ENCODE data around the gene NOP58. TPM values are rescaled to one million over a fixed set of nuclear protein-coding genes. Genes with fewer than 3 reads are reported as not detected.
A peak's percentile ranks its signal among the peaks of the same experiment; 100 is the strongest.
"Not testable (repeated sequence)": the region's sequence is repeated elsewhere in the genome, so short reads cannot be mapped to it uniquely, and the experiment has no call there.

NOP58 gene
- polyA plus RNA-seq, 2 of the 4 experiments (the other 2 are of a cell fraction), result 106 to 172 TPM

- ATAC-seq (no peak), DNase-seq (ENCODE audit: low read depth in 1 of 2, low spot score in 1 of 2) (no peak), FAIRE-seq (no peak)
- 81% methylated on average over 9 of the region's 9 CpGs for WGBS (ENCODE audit: missing lambda C conversion rate)
- Histone ChIP-seq H3K4me1 (peaks cover 37% of the 10 kb centered on the region), H3K27ac (no peak overlapping the region), H3K4me3 (no peak overlapping the region), H3K4me2 (peak overlapping the region; percentile 6), H3K9me3 (no peaks in the 10 kb centered on the region)
- TF ChIP-seq KDM1A (IDR thresholded peaks at IDR 0.05; ENCODE audit: low read depth), result no peak
- 0 out of 2 replicates have a peak, but pooled peaks have one; percentile 17 for TF ChIP-seq USF2 (IDR thresholded peaks at IDR 0.05)
- POLR2A ChIA-PET, result no interaction called here
- CTCF ChIA-PET, result interaction anchor here (1.3 to 3.2 kb wide), 2 partner anchors 8 to 10 kb away, joined by 3 to 22 read pairs; no protein-coding TSS in a partner anchor
Observed at GRCh38 chr2:202269585-202269984, 4.0 kb downstream of the NOP58 start.

GRCh38 chr2:202270487-202270886 lies 4.9 kb downstream of the NOP58 start:
- H3K4me1 ChIP-seq, result peaks cover 40% of the 10 kb centered on the region; the same call in 2 of the 3 replicates
- no peaks in the 10 kb centered on the region for H3K9me3 ChIP-seq
- no peak overlapping the region for H3K27ac ChIP-seq
- CTCF ChIA-PET, result interaction anchor here (0.7 to 3.2 kb wide), 2 partner anchors 9 to 354 kb away, joined by 3 to 22 read pairs; no protein-coding TSS in a partner anchor
- no peak for TF ChIP-seq CEBPB (IDR thresholded peaks at IDR 0.05)
- TF ChIP-seq FOSB (CRISPR knock-in tag; IDR thresholded peaks at IDR 0.05), result no peak
- TF ChIP-seq FOXS1 (CRISPR knock-in tag; IDR thresholded peaks at IDR 0.05), result no peak
- no peak for TF ChIP-seq ZSCAN20 (CRISPR knock-in tag; IDR thresholded peaks at IDR 0.05)
- no peak for TF ChIP-seq POLR2A (IDR thresholded peaks at IDR 0.05; ENCODE audit: low read length)
- TF ChIP-seq CTCF (IDR thresholded peaks at IDR 0.05), result no peak
- TF ChIP-seq E2F6 (IDR thresholded peaks at IDR 0.05; ENCODE audit: borderline replicate concordance, low read depth), result no peak
- no peak for TF ChIP-seq NR3C1 (IDR thresholded peaks at IDR 0.05)
- no peak for TF ChIP-seq ATOH8 (CRISPR knock-in tag; IDR thresholded peaks at IDR 0.05; ENCODE audit: low read depth)
- TF ChIP-seq EHF (CRISPR knock-in tag; IDR thresholded peaks at IDR 0.05), result no peak
- TF ChIP-seq POLR2AphosphoS2 (conservative IDR thresholded peaks at IDR 0.05; ENCODE audit: low read length), result no peak
- no peak for TF ChIP-seq TP53 (CRISPR knock-in tag; IDR thresholded peaks at IDR 0.05)
- FAIRE-seq (no peak), ATAC-seq (no peak), DNase-seq (ENCODE audit: low read depth in 1 of 2, low spot score in 1 of 2) (no peak)
- H3K4me2 ChIP-seq, result peak overlapping the region; percentile 8; the same call in 1 of the 3 replicates
- no peak overlapping the region for H3K4me3 ChIP-seq
- POLR2A ChIA-PET, result no interaction called here
- 80% methylated on average over 3 of the region's 3 CpGs for WGBS (ENCODE audit: missing lambda C conversion rate)

- peaks cover 48% of the 10 kb centered on the region for H3K4me1 ChIP-seq
- DNase-seq (ENCODE audit: low read depth in 1 of 2, low spot score in 1 of 2); ATAC-seq; POLR2A ChIA-PET; H3K27ac ChIP-seq; FAIRE-seq; H3K4me2 ChIP-seq; H3K9me3 ChIP-seq; H3K4me3 ChIP-seq: not testable (repeated sequence)
- CTCF ChIA-PET, result interaction anchor here (1.1 kb wide), 1 partner anchor 829 kb away, joined by 3 read pairs; no protein-coding TSS in a partner anchor
- 70% methylated on average over 11 of the region's 11 CpGs for WGBS (ENCODE audit: missing lambda C conversion rate)
Observed at GRCh38 chr2:202276078-202276720, 10.6 kb downstream of the NOP58 start.

Measured in A549 (cell line).